Vagina (tissue), 2 donors: ENCODE data around the gene OR6Q1.

ENCODE experiments used
- CTCF ChIP-seq, 3 experiments: fragments of 450-650 bp in 2 of 3; fragments of 200-600 bp in 1 of 3; sonication (generic) in 1 of 3; IDR thresholded peaks; one replicate each; pipeline ENCODE4 v1.5.1; 2017 to 2019; ENCODE audit warnings: antibody characterized with exemption in 3 of 3, mild to moderate bottlenecking in 2 of 3, moderate library complexity in 2 of 3
- POLR2A ChIP-seq, 2 donors: fragments of 450-650 bp; IDR thresholded peaks; one replicate each; pipeline ENCODE4 v1.6.1; 2017; ENCODE audit warnings: antibody characterized with exemption in 2 of 2, mild to moderate bottlenecking in 2 of 2, moderate library complexity in 2 of 2
- POLR2AphosphoS5 ChIP-seq, 2 donors: sonication (generic); formaldehyde crosslinking; IDR thresholded peaks; one replicate each; pipeline ENCODE4 v1.9.0; 2017; ENCODE audit warnings: antibody characterized with exemption in 2 of 2, mild to moderate bottlenecking in 2 of 2, low read depth in 1 of 2; ENCODE audit not compliant: insufficient read depth in 1 of 2

GRCh38 chr11:58075781-58076180 is 45.0 kb downstream of the OR6Q1 start:
- TF ChIP-seq CTCF (IDR thresholded peaks at IDR 0.05) (no peak), POLR2A (IDR thresholded peaks at IDR 0.05) (no peak), POLR2AphosphoS5 (IDR thresholded peaks at IDR 0.05; ENCODE audit: insufficient read depth in 1 of 2, low read depth in 1 of 2) (peak in 1 of 2 donors; percentile 21)
